Upper lobe of right lung (tissue), 1 donor: ENCODE results near the gene UHMK1. TPM values are rescaled to one million over a fixed set of nuclear protein-coding genes. Genes with fewer than 3 reads are reported as not detected.
"Not testable (repeated sequence)": the region's sequence is repeated elsewhere in the genome, so short reads cannot be mapped to it uniquely, and the experiment has no call there.

Experiments
- ATAC-seq: fragments of 200-7000 bp; cut with Tn5 transposase; one replicate; pipeline ENCODE4 v1.9.1; 2020; ENCODE audit warnings: mild to moderate bottlenecking, moderate library complexity
- DNase-seq: peaks from one replicate; pipeline ENCODE4 v3.0.0-alpha.2; 2020
- H3K27ac ChIP-seq: fragments of 200-600 bp; one replicate; pipeline ENCODE4 v1.8.0; 2022
- H3K27me3 ChIP-seq: fragments of 200-600 bp; one replicate; pipeline ENCODE4 v1.8.0; 2022; ENCODE audit warnings: mild to moderate bottlenecking
- H3K36me3 ChIP-seq: fragments of 200-600 bp; one replicate; pipeline ENCODE4 v1.8.0; 2022
- H3K4me1 ChIP-seq: fragments of 200-600 bp; one replicate; pipeline ENCODE4 v1.8.0; 2022
- H3K4me3 ChIP-seq: fragments of 200-600 bp; one replicate; pipeline ENCODE4 v1.8.0; 2022; ENCODE audit warnings: mild to moderate bottlenecking
- H3K9me3 ChIP-seq: fragments of 200-600 bp; one replicate; pipeline ENCODE4 v1.8.0; 2022
- intact Hi-C: fragments of 100-400 bp; cut with DNase I; formaldehyde crosslinking; loops from one replicate; pipeline ENCODE4 v1.11.0; 2022
- long read RNA-seq: library from polyadenylated mRNA; unstranded; transcript quantifications from one replicate; pipeline ENCODE4 v2.0.0, GENCODE V29; 2021
- total RNA-seq: library from RNA; stranded (reverse); fragmentation: NEBNext Ultra II Directional; extraction: Animal tissue kit (Norgen Biotek cat#: 25700); gene quantifications from one replicate; pipeline ENCODE4 v1.2.1, GENCODE V29; 2021
- TF ChIP-seq, protein P1 (sequence below): fragments of 200-600 bp; IDR thresholded peaks from one replicate; pipeline ENCODE4 v1.8.0; 2022; ENCODE audit warnings: antibody characterized with exemption
- donor health status: DM: no; HTN: yes; CAD: no; lungs with severe emphysema.

The UHMK1 gene
- total RNA-seq: 53.6 TPM
- long read RNA-seq, full-length matches to known transcripts: 34 of 69 reads
- long read RNA-seq, partial matches to known transcripts: 3 of 69 reads
- long read RNA-seq, other reads (novel, unspliced or antisense): 32 of 69 reads

DNA sequence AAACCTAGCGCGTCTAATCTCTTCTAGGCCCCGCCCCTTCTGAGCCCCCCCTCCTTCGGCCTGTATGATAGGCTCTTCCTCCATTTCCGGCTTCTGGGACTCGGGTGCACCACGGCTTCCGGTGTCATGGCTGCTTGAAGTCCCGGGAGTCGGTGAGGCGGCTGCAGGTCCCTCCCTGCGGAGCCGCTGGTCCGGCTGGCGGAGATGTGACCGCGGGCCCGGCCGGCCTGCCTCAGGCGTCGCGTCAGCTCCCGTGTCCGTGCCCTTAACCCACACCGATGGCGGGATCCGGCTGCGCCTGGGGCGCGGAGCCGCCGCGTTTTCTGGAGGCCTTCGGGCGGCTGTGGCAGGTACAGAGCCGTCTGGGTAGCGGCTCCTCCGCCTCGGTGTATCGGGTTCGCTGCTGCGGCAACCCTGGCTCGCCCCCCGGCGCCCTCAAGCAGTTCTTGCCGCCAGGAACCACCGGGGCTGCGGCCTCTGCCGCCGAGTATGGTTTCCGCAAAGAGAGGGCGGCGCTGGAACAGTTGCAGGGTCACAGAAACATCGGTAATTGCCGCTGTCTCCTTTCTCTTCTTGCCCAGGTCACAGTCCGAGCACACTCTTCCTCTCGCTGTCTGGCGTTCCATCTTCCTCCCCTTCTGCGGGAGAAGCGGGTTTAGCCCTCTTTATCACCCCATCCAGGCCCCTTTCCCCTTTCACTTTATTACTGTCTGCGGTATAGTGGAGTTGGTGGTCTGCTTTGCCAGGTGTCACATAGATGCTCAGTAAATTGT, at the start of gene UHMK1:
Gene UHMK1, plus strand, starts transcription at position 96 of the 773 bp plus-strand sequence. Its CDS starts 183 bp downstream, at position 279.
- Histone ChIP-seq H3K27me3 (no peaks in the 10 kb centered on the region), H3K4me3 (peak within 1 kb of the TSS; percentile 95), H3K4me1 (peaks cover 22% of the 10 kb centered on the region), H3K36me3 (peaks cover 32% of the 10 kb centered on the region), H3K27ac (peak within 1 kb of the TSS; percentile 95), H3K9me3 (no peaks in the 10 kb centered on the region)
- DNase-seq: peak; percentile 93
- TF ChIP-seq, protein P1, sequence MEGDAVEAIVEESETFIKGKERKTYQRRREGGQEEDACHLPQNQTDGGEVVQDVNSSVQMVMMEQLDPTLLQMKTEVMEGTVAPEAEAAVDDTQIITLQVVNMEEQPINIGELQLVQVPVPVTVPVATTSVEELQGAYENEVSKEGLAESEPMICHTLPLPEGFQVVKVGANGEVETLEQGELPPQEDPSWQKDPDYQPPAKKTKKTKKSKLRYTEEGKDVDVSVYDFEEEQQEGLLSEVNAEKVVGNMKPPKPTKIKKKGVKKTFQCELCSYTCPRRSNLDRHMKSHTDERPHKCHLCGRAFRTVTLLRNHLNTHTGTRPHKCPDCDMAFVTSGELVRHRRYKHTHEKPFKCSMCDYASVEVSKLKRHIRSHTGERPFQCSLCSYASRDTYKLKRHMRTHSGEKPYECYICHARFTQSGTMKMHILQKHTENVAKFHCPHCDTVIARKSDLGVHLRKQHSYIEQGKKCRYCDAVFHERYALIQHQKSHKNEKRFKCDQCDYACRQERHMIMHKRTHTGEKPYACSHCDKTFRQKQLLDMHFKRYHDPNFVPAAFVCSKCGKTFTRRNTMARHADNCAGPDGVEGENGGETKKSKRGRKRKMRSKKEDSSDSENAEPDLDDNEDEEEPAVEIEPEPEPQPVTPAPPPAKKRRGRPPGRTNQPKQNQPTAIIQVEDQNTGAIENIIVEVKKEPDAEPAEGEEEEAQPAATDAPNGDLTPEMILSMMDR: no peak
- intact Hi-C loops: no loop called here
- peak; percentile 100 for ATAC-seq

- H3K4me1 ChIP-seq, H3K27ac ChIP-seq, intact Hi-C loops, DNase-seq, H3K36me3 ChIP-seq, H3K9me3 ChIP-seq, H3K27me3 ChIP-seq, ATAC-seq, H3K4me3 ChIP-seq: not testable (repeated sequence)
Measured at GRCh38 chr1:162454361-162454760, 43.3 kb upstream of the UHMK1 start.

DNA sequence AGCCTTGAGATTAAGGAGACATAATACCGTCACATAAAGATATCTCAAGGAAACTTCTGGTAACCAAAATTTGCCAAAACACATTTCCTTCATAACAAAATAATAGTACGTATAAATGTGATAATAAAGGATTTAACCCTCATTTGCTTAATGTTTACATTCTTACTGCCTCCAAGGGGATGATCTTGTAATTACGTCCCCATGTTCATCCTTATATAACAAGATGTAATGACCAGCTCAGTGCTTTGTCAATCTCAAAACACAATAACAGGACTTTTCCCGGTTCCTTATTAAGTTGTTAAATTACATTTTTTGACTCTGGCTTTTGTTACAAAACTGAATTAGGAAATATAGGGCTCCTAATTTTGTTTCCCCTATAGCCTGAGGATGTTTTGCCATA, 41.3 kb upstream of the UHMK1 start:
- Histone ChIP-seq H3K4me3 (no peak overlapping the region), H3K4me1 (no peaks in the 10 kb centered on the region), H3K27ac (no peak overlapping the region), H3K9me3 (no peaks in the 10 kb centered on the region), H3K36me3 (no peaks in the 10 kb centered on the region), H3K27me3 (no peaks in the 10 kb centered on the region)
- TF ChIP-seq, protein P1: no peak
- intact Hi-C loops: no loop called here
- DNase-seq (no peak), ATAC-seq (no peak)

DNA sequence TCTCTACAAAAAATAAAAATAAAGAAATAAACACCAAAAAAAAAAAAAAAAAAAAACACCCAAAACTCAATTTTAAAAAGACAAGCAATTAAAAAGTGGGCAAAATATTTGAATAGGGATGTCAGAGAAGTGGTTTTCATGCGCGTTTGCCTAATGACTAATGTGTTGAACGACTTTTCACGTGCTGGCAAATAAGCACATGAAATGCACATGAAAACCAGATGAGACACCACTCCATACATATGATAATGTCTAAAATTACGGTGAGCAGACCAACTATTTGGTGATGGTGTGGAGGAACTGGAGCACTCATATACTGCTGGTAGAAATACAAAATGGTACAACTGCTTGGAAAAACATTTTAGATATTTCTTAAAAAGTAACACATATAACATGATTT, 39.4 kb upstream of the UHMK1 start:
- Histone ChIP-seq H3K4me1 (no peaks in the 10 kb centered on the region), H3K36me3 (no peaks in the 10 kb centered on the region), H3K9me3 (no peaks in the 10 kb centered on the region), H3K27me3 (no peaks in the 10 kb centered on the region), H3K27ac (no peak overlapping the region), H3K4me3 (no peak overlapping the region)
- ATAC-seq (no peak), DNase-seq (no peak)
- intact Hi-C loops: no loop called here
- TF ChIP-seq, protein P1: no peak

GRCh38 chr1:162462425-162462824, 35.2 kb upstream of the UHMK1 start:
- H3K27me3 ChIP-seq, H3K36me3 ChIP-seq, H3K4me3 ChIP-seq, H3K27ac ChIP-seq, DNase-seq, ATAC-seq, intact Hi-C loops, H3K9me3 ChIP-seq, H3K4me1 ChIP-seq: not testable (repeated sequence)

- ATAC-seq (no peak), DNase-seq (no peak)
- H3K27me3 ChIP-seq: no peaks in the 10 kb centered on the region
- no peaks in the 10 kb centered on the region for H3K9me3 ChIP-seq
- H3K36me3 ChIP-seq: no peaks in the 10 kb centered on the region
- TF ChIP-seq, protein P1: no peak
- no peak overlapping the region for H3K4me3 ChIP-seq
- H3K27ac ChIP-seq: no peak overlapping the region
- intact Hi-C loops: no loop called here
- no peaks in the 10 kb centered on the region for H3K4me1 ChIP-seq
Measured at GRCh38 chr1:162463021-162463420, 34.6 kb upstream of the UHMK1 start.
